Measurements from ENCODE around the gene HIBCH. TPM values are rescaled to one million over a fixed set of nuclear protein-coding genes. Genes with fewer than 3 reads are reported as not detected.
"Not testable (repeated sequence)": the region's sequence is repeated elsewhere in the genome, so short reads cannot be mapped to it uniquely, and the experiment has no call there.

HIBCH gene, protein sequence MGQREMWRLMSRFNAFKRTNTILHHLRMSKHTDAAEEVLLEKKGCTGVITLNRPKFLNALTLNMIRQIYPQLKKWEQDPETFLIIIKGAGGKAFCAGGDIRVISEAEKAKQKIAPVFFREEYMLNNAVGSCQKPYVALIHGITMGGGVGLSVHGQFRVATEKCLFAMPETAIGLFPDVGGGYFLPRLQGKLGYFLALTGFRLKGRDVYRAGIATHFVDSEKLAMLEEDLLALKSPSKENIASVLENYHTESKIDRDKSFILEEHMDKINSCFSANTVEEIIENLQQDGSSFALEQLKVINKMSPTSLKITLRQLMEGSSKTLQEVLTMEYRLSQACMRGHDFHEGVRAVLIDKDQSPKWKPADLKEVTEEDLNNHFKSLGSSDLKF
- total RNA-seq = 10 to 100 TPM; 13.0 to 14.0 TPM
- 12.0 to 14.5 reads per million in 2 donors for total RNA-seq

DNA sequence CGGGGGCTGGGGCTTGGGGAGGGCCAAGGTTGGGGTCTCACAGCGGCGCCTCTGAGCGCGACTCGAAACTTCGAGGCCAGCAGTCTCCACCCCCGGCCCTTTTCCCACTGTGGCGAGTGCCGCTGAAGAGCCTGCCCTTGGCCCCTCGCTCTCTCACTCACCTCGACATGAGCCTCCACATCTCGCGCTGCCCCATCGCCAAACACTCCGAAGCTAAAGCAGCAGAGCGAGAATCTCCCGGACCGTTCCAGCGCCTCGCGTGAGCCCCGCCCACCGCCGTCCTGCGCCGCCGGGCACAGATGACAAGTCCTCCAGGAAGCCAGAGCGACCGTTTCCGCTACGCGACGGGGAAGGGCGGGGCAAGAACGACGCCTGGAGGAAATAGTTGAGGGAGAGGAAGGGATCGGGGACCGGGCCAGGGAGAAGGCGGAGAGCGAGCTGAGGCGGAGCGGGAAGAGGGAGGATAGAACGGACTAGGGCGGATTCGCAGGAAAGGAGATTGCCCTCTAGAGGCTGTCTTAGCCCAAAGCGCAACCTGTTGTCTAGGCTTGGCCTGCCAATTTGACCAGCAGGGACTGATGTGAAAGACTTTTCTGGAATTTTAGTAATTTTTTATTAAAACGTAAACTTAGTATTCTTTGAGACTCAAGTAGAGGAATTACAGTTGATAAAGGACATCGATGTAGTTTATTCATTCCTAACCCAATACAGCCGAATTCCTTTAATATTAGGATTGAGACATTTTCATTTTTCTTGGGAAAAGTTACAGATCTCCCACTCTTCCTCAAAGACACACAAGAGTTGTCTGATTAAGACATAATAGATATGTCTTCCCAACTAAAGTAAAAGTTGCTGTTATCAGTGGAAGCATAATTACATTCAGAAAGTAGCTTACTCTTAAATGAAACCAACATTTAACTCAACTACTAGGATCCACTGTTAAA is at the start of gene HIBCH:
Gene HIBCH, minus strand, starts transcription at position 272 of the 944 bp plus-strand sequence. Its CDS starts 76 bp downstream, at position 196.
- H3K27me3 Mint-ChIP-seq = no peaks in the 10 kb centered on the region
- DNase-seq = peak; percentile 57 to 84 (median 79)
- peak; percentile 92 for ATAC-seq
- peaks cover 5% of the 10 kb centered on the region for H3K36me3 Mint-ChIP-seq (ENCODE audit: low read depth)
- peak within 1 kb of the TSS; percentile 100 for H3K4me3 Mint-ChIP-seq
- H3K4me1 Mint-ChIP-seq = peaks cover 33% of the 10 kb centered on the region
- peak within 1 kb of the TSS; percentile 92 for H3K27ac Mint-ChIP-seq
- no peaks in the 10 kb centered on the region for H3K9me3 ChIP-seq (ENCODE audit: control insufficient read depth, low read length, poor library complexity, severe bottlenecking)

DNA sequence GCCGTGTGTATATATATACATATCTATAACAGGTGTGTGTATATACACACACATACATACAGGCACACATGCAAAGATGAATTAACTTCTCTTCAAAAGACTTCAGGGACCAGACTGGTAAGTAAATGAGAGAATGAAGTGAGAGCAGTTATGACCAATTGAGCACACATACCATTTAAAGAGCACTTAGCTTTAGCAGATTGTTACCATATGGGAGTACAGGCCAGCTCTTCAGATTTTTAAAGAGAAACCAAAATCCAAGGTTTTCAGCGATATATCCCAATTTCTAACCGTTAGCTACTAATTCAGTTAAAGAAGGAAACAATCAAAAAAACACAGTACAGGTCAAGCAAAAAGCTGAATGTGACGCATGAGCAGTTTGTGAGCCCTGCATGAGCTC is 47.5 kb upstream of the HIBCH start:
- DNase-seq = no peak
- Mint-ChIP-seq H3K36me3 (ENCODE audit: low read depth) (no peaks in the 10 kb centered on the region), H3K27me3 (no peaks in the 10 kb centered on the region), H3K27ac (no peak overlapping the region), H3K4me3 (no peak overlapping the region), H3K4me1 (peaks cover 3% of the 10 kb centered on the region)
- no peaks in the 10 kb centered on the region for H3K9me3 ChIP-seq (ENCODE audit: control insufficient read depth, low read length, poor library complexity, severe bottlenecking)
- ATAC-seq = no peak

DNA sequence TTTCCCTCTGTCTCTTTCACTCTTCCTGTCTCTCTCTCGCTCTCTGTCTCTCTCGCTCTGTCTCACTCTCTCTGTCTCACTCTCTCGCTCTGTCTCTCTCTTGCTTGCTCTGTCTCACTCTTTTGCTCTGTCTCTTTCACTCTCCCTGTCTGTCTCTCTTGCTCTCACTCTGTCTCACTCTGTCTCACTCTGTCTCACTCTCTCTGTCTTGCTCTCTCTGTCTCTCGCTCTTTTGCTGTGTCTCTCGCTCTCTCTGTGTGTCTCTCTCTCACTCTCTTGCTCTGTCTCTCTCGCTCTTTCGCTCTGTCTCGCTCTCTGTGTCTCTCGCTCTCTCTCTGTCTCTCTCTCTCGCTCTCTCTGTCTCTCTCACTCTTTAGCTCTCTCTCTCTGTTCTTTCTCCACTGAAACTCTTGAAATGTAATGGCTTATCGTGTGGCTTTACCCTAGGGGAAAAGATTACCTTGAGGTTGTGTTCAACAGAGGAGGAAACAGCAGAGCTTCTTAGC is 46.7 kb upstream of the HIBCH start:
- DNase-seq (no peak), ATAC-seq (no peak)
- H3K9me3 ChIP-seq (ENCODE audit: control insufficient read depth, low read length, poor library complexity, severe bottlenecking) = no peaks in the 10 kb centered on the region
- Mint-ChIP-seq H3K4me3 (no peak overlapping the region), H3K4me1 (peaks cover 4% of the 10 kb centered on the region), H3K36me3 (ENCODE audit: low read depth) (no peaks in the 10 kb centered on the region), H3K27me3 (no peaks in the 10 kb centered on the region), H3K27ac (no peak overlapping the region)

DNA sequence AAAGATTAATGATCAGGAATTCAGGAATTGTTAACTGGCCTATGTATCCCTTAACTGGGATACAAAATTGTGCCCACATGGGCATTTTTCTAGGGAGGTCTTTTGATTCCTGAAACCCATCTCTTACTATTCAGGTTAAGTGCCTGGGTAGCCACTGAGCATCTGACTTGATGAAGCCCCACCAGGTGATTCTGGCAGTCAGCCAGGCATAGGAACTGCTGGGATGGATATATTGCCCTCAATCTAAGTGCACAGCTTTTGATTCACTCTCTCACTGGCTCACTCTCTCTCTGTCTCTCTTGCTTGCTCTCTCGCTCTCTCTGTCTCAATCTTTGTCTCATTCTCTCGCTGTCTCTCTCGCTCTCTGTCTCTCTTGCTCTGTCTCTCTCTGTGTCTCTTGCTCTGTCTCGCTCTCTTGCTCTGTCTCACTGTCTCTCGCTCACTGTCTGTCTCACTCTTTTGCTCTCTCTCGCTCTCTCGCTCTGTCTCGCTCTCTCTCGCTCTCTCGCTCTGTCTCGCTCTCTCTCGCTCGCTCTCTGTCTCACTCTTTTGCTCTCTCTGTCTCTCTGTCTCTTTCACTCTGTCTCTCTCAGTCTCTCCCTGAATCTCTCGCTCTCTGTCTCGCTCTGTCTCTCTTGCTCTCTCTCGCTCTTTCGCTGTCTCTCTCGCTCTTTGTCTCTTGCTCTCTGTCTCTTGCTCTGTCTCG is 46.0 kb upstream of the HIBCH start:
- no peaks in the 10 kb centered on the region for H3K9me3 ChIP-seq (ENCODE audit: control insufficient read depth, low read length, poor library complexity, severe bottlenecking)
- no peak for DNase-seq
- Mint-ChIP-seq H3K4me3 (no peak overlapping the region), H3K36me3 (ENCODE audit: low read depth) (no peaks in the 10 kb centered on the region), H3K4me1 (peaks cover 4% of the 10 kb centered on the region), H3K27me3 (no peaks in the 10 kb centered on the region), H3K27ac (no peak overlapping the region)
- no peak for ATAC-seq

DNA sequence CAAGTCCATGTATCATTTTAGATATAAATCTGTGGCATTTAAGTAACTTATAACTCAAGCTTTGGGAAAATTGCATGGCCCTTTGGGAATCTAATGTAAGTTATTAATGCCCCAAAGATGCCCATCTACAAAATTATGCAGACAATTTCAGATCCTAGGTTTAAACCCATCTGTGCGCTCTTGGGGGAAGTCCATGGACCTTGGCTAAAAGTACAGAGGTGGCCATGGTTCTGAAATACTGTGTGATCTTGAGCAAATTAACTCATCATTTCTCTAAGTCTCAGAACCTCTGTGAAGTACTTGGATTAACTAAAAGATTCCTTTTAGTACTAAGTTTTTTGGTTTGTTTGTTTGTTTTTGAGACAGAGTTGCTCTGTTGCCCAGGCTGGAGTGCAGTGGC is 43.3 kb upstream of the HIBCH start:
- no peak overlapping the region for H3K4me3 Mint-ChIP-seq
- ATAC-seq (no peak), DNase-seq (no peak)
- peaks cover 16% of the 10 kb centered on the region for H3K4me1 Mint-ChIP-seq
- no peaks in the 10 kb centered on the region for H3K36me3 Mint-ChIP-seq (ENCODE audit: low read depth)
- no peak overlapping the region for H3K27ac Mint-ChIP-seq
- H3K9me3 ChIP-seq (ENCODE audit: control insufficient read depth, low read length, poor library complexity, severe bottlenecking) = no peaks in the 10 kb centered on the region
- no peaks in the 10 kb centered on the region for H3K27me3 Mint-ChIP-seq

DNA sequence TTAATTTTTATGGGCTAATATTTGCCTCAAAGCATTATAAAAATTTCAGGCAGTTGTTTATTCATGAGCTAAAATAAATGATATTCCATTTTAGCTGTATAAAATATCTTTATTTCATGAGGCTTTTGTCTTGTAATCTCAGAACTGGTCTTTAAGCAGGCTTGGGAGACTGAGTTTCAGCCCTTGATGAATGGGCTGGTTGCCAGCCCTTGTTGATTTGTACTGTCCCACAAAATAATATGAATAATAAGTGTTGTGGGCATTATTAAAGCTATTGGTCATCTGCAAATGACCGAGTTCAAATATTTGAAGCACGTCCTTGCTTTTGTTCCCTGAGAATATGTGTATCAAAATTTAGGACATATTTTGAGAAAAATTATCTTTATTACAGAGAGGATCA is 41.9 kb upstream of the HIBCH start:
- H3K36me3 Mint-ChIP-seq (ENCODE audit: low read depth) = no peaks in the 10 kb centered on the region
- peaks cover 16% of the 10 kb centered on the region for H3K4me1 Mint-ChIP-seq
- no peak for ATAC-seq
- no peaks in the 10 kb centered on the region for H3K9me3 ChIP-seq (ENCODE audit: control insufficient read depth, low read length, poor library complexity, severe bottlenecking)
- H3K27me3 Mint-ChIP-seq = no peaks in the 10 kb centered on the region
- H3K4me3 Mint-ChIP-seq = no peak overlapping the region
- no peak for DNase-seq
- H3K27ac Mint-ChIP-seq = no peak overlapping the region

DNA sequence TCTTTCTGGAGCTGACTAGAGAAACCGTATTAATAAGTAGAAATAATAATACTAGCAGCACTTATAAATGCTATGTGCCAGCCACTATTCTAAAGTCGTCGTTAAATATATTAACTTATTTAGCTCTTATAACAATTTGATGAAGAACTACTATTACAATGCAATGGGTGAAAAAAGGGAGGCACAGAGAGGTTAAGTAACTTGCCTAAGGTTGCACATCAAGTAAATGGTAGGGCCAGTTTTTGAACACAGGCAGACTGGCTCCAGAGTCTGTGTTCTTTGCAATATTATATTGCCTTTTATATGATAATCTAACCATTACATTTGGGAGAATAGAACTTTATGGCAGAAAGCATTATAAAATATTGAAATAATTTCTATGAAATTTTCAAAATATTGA is 41.3 kb upstream of the HIBCH start:
- peak overlapping the region; percentile 96 for H3K27ac Mint-ChIP-seq
- no peaks in the 10 kb centered on the region for H3K9me3 ChIP-seq (ENCODE audit: control insufficient read depth, low read length, poor library complexity, severe bottlenecking)
- no peak for DNase-seq
- H3K4me3 Mint-ChIP-seq = no peak overlapping the region
- no peaks in the 10 kb centered on the region for H3K36me3 Mint-ChIP-seq (ENCODE audit: low read depth)
- no peak for ATAC-seq
- H3K4me1 Mint-ChIP-seq = peaks cover 16% of the 10 kb centered on the region
- H3K27me3 Mint-ChIP-seq = no peaks in the 10 kb centered on the region

DNA sequence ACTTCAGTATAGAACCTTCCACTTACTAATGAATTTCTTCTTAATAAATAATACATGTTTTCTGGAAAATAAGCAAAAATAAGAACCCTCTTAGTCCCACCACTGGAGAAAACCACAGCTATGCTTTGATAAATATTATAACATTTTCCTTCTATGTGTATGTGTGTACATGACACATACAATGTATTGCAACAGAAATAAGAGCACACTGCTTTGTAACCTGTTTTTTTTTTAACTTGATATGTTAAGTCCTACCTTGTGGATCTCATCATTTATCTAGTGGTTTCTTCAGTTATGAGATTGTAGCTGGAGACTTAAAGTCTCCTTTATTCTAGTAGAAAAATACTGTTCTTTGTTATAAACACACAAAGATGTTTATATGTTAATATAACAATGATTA is 40.9 kb upstream of the HIBCH start:
- no peak for DNase-seq
- H3K4me3 Mint-ChIP-seq = peak overlapping the region; percentile 95

DNA sequence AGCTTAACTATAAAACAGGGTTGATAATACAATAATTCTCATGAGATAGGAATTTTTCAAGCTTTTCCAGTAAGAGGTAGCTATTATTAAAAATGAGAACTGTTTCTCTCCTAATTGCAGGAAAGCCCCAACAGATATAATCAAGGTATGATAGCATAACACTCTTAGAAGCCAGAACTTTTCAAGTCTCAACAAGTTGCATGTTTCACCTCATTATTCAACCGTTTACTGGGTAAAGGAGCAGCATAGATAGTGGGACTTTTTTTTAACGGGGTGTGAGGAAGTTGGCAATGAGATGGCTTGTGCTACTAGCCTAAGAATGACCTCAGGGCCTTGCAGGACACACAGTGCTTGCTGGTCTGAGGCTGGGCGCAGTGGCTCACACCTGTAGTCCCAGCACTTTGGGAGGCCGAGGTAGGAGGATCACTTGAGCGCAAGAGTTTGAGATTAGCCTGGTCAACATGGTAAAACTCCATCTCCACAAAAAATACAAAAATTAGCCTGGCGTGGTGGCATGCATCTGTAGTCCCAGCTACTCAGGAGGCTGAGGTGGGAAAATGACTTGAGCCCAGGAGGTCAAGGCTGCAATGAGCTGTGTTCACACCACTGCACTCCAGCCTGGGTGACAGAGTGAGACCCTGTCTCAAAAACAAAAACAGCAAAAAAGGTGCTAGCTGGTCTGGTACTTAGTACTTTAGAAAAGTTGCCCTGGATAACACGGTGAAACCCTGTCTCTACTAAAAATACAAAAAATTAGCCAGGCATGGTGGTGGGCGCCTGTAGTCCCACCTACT is 39.2 kb upstream of the HIBCH start:
- not testable (repeated sequence) for H3K9me3 ChIP-seq (ENCODE audit: control insufficient read depth, low read length, poor library complexity, severe bottlenecking); H3K27me3 Mint-ChIP-seq; H3K36me3 Mint-ChIP-seq (ENCODE audit: low read depth); ATAC-seq; DNase-seq
- H3K4me3 Mint-ChIP-seq = peak overlapping the region; percentile 36
- peak overlapping the region; percentile 96 for H3K27ac Mint-ChIP-seq
- peaks cover 16% of the 10 kb centered on the region for H3K4me1 Mint-ChIP-seq

More for the DNA sequence above, 40.9 kb upstream of the HIBCH start:
- no peaks in the 10 kb centered on the region for H3K27me3 Mint-ChIP-seq
- H3K9me3 ChIP-seq (ENCODE audit: control insufficient read depth, low read length, poor library complexity, severe bottlenecking) = no peaks in the 10 kb centered on the region
- no peaks in the 10 kb centered on the region for H3K36me3 Mint-ChIP-seq (ENCODE audit: low read depth)
- H3K27ac Mint-ChIP-seq = peak overlapping the region; percentile 96
- ATAC-seq = no peak
- H3K4me1 Mint-ChIP-seq = peaks cover 16% of the 10 kb centered on the region

DNA sequence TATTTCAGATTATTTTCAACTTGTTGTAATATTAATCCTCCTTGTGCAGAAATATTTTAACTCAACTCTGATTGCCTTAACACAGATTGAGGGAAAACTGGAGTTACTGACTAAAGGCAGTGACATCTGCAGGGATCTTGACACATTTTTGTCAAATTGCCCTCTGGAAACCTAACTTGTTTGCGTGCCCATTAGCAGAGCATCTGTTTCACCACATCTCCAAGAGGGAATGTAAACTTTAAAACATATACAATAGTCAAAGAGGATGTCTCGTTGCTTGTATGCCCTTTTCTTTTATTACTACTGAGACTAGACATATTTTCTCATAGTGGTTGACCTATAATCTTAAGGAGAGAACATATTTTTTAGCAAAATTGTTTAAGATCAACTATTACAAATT is 38.0 kb upstream of the HIBCH start:
- H3K9me3 ChIP-seq (ENCODE audit: control insufficient read depth, low read length, poor library complexity, severe bottlenecking) = no peaks in the 10 kb centered on the region
- Mint-ChIP-seq H3K4me1 (peaks cover 26% of the 10 kb centered on the region), H3K36me3 (ENCODE audit: low read depth) (no peaks in the 10 kb centered on the region), H3K4me3 (no peak overlapping the region), H3K27me3 (no peaks in the 10 kb centered on the region), H3K27ac (no peak overlapping the region)
- DNase-seq (no peak), ATAC-seq (no peak)

DNA sequence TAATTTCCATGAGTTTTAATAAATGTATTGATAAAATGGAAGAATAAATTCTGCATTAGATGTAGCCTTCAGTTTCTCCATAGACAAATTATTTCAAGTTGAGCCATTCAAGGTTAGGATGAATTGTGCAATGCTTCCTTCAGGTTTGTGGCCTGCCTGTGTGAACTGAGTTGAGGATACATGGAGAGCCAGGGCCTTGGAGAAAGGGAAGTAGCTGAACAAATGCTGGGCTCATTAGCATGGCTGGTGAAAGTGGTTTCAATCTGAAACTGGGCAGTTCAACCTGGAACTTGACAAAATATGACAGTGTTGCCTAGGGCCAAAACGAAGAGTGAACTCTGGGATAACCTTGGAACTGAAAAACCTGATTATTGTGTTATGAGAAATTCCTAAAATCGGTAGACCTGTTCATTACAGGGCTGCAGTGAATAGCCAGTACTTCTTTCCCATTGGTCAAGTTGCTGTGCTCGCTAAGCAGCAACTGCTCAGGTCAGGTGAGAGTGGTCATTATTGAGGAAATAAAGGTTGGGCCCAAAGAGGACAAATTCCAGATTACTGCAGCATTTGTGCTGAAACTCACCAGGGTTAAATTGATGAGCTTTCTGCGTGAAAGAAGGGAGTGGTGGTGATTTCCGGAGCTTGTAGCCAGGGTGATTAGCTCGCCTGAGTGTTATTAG is 36.5 kb upstream of the HIBCH start:
- no peak overlapping the region for H3K27ac Mint-ChIP-seq
- no peaks in the 10 kb centered on the region for H3K9me3 ChIP-seq (ENCODE audit: control insufficient read depth, low read length, poor library complexity, severe bottlenecking)
- H3K36me3 Mint-ChIP-seq (ENCODE audit: low read depth) = no peaks in the 10 kb centered on the region
- peaks cover 25% of the 10 kb centered on the region for H3K4me1 Mint-ChIP-seq
- H3K27me3 Mint-ChIP-seq = no peaks in the 10 kb centered on the region
- H3K4me3 Mint-ChIP-seq = no peak overlapping the region
- DNase-seq = no peak
- no peak for ATAC-seq
